Ovary (tissue), 3 donors: ENCODE measurements around the gene PDCD2.

ENCODE experiments used
- POLR2A ChIP-seq: fragments of 450-650 bp; IDR thresholded peaks from one replicate; pipeline ENCODE4 v1.6.1; 2017; ENCODE audit warnings: antibody characterized with exemption, mild to moderate bottlenecking, moderate library complexity
- TF ChIP-seq, protein P1 (sequence below), 3 donors: fragments of 450-650 bp in 2 of 3; fragments of 200-600 bp in 1 of 3; IDR thresholded peaks; one replicate each; pipeline versions ENCODE4 v1.5.1 to v1.8.0; 2016 to 2022; ENCODE audit warnings: antibody characterized with exemption in 3 of 3, mild to moderate bottlenecking in 1 of 3
- donor health status: DM: no; HTN: no; CAD: no.

DNA sequence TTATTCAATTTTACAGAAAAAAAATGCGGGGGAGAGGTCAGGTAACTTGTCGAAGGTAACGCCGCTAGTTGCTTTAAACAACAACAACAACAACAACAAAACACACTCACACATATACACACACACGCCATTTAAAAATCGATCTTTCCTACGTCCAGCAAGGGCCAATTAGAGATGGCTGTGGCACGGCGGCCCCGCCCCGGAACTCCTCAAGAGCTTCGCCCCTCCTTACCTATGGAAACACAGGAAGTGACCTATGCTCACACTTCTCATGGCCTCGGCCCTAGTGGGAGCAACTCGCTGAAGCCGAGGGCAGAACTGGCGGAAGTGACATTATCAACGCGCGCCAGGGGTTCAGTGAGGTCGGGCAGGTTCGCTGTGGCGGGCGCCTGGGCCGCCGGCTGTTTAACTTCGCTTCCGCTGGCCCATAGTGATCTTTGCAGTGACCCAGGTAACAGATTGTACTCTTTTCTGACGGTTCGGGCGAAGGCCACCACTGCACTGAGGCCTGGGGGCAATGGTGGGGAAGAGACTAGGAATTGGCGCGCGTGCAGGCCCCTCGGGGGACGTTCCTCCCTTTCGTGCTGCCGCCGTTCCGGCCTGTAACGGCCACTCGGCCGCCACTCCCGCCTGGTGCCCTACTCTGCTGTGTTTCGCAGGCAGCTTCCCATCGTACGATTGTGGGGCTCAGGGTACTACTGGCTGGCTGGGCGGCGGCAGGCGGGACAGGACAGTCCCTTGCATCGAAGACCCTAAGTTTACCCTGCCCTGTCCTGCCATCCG is 30.2 kb downstream of the PDCD2 start, which contains the start of gene TBP:
- TF ChIP-seq, protein P1, sequence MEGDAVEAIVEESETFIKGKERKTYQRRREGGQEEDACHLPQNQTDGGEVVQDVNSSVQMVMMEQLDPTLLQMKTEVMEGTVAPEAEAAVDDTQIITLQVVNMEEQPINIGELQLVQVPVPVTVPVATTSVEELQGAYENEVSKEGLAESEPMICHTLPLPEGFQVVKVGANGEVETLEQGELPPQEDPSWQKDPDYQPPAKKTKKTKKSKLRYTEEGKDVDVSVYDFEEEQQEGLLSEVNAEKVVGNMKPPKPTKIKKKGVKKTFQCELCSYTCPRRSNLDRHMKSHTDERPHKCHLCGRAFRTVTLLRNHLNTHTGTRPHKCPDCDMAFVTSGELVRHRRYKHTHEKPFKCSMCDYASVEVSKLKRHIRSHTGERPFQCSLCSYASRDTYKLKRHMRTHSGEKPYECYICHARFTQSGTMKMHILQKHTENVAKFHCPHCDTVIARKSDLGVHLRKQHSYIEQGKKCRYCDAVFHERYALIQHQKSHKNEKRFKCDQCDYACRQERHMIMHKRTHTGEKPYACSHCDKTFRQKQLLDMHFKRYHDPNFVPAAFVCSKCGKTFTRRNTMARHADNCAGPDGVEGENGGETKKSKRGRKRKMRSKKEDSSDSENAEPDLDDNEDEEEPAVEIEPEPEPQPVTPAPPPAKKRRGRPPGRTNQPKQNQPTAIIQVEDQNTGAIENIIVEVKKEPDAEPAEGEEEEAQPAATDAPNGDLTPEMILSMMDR (IDR thresholded peaks at IDR 0.05), result no peak
- peak; percentile 61 for TF ChIP-seq POLR2A
